ENCODE results near the gene MAGI2.

DNA sequence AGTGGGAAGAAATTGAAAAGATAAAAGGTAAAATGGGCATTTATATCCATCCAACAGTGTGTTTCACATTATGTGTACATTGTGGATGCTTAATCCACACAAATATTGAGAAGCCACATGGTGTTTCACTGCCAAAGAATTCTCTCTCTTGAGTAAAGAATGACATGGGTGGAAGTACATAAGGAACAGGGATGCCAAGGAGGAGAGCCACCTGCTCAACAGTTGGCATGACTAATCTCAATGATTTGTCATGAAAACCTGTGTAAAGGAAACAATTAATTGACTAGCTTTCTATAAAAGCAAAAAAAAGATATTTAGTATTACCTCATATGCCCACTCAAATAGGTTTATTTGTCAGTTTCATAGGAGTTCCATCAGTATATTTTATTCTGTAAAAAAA, 43.1 kb downstream of the MAGI2 start:
- TF ChIP-seq, protein P1, sequence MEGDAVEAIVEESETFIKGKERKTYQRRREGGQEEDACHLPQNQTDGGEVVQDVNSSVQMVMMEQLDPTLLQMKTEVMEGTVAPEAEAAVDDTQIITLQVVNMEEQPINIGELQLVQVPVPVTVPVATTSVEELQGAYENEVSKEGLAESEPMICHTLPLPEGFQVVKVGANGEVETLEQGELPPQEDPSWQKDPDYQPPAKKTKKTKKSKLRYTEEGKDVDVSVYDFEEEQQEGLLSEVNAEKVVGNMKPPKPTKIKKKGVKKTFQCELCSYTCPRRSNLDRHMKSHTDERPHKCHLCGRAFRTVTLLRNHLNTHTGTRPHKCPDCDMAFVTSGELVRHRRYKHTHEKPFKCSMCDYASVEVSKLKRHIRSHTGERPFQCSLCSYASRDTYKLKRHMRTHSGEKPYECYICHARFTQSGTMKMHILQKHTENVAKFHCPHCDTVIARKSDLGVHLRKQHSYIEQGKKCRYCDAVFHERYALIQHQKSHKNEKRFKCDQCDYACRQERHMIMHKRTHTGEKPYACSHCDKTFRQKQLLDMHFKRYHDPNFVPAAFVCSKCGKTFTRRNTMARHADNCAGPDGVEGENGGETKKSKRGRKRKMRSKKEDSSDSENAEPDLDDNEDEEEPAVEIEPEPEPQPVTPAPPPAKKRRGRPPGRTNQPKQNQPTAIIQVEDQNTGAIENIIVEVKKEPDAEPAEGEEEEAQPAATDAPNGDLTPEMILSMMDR (IDR thresholded peaks at IDR 0.05): no peak
- no peak for TF ChIP-seq POLR2A (IDR thresholded peaks at IDR 0.05)

Data from body of pancreas (tissue), 4 donors.